ENCODE measurements around the gene MPDZ.

The MPDZ gene

DNA sequence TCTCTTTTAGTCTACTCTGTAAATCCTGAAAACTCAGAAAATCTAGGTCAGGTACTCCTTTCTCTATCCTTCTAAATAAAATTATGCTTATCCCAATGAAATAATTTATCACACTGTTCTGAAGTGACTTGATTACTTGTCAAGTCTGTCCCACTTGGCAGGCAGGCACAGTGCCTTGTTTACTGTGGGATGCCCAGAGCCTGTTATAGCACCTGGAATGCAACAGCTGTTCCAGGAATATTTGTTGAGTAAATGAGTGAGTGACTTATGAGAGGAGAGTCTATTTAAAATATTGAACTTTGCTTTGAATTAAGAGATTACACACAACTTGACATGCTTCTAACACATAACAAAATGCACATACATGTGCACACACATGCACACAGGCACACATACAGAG is 130.0 kb downstream of the MPDZ start:
- no peak overlapping the region for H3K4me3 ChIP-seq (replicated peaks; ENCODE audit: low read depth, low read length)
- TF ChIP-seq, protein P1, sequence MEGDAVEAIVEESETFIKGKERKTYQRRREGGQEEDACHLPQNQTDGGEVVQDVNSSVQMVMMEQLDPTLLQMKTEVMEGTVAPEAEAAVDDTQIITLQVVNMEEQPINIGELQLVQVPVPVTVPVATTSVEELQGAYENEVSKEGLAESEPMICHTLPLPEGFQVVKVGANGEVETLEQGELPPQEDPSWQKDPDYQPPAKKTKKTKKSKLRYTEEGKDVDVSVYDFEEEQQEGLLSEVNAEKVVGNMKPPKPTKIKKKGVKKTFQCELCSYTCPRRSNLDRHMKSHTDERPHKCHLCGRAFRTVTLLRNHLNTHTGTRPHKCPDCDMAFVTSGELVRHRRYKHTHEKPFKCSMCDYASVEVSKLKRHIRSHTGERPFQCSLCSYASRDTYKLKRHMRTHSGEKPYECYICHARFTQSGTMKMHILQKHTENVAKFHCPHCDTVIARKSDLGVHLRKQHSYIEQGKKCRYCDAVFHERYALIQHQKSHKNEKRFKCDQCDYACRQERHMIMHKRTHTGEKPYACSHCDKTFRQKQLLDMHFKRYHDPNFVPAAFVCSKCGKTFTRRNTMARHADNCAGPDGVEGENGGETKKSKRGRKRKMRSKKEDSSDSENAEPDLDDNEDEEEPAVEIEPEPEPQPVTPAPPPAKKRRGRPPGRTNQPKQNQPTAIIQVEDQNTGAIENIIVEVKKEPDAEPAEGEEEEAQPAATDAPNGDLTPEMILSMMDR (IDR thresholded peaks at IDR 0.05; ENCODE audit: insufficient read depth, low read length, poor library complexity, severe bottlenecking): no peak

DNA sequence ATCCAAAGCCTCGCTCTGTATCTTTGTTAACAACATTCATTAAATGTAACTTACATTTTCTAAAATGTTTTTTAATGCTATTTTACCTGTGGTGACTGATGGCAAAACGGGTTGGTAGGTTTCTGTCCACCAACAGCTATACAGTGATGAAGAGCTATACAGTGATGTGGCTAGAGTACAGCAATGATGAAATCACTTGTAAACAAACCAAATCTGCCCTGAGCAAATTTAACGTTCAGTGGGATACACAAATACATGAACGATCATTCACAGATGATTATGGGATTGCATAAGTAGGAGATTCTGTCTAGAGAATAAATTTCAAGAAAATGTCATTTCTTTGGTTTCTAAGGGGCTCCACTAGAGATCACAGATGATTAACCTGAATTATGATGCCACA is 132.7 kb downstream of the MPDZ start:
- Histone ChIP-seq H3K4me3 (replicated peaks; ENCODE audit: low read depth, low read length) (no peak overlapping the region), H3K36me3 (ENCODE audit: control insufficient read depth, insufficient read depth, low read length) (no peaks in the 10 kb centered on the region), H3K27me3 (replicated peaks; ENCODE audit: control insufficient read depth, insufficient read depth, low read length) (no peaks in the 10 kb centered on the region)
- DNase-seq (ENCODE audit: extremely low read depth, insufficient read length): no peak
- TF ChIP-seq, protein P1 (IDR thresholded peaks at IDR 0.05; ENCODE audit: insufficient read depth, low read length, poor library complexity, severe bottlenecking): no peak

More for the DNA sequence above, 130.0 kb downstream of the MPDZ start:
- H3K27me3 ChIP-seq (replicated peaks; ENCODE audit: control insufficient read depth, insufficient read depth, low read length): no peaks in the 10 kb centered on the region
- no peaks in the 10 kb centered on the region for H3K36me3 ChIP-seq (ENCODE audit: control insufficient read depth, insufficient read depth, low read length)
- DNase-seq (ENCODE audit: extremely low read depth, insufficient read length): no peak

- Histone ChIP-seq H3K36me3 (ENCODE audit: control insufficient read depth, insufficient read depth, low read length) (no peaks in the 10 kb centered on the region), H3K4me3 (replicated peaks; ENCODE audit: low read depth, low read length) (no peak overlapping the region), H3K27me3 (replicated peaks; ENCODE audit: control insufficient read depth, insufficient read depth, low read length) (no peaks in the 10 kb centered on the region)
- TF ChIP-seq, protein P1 (IDR thresholded peaks at IDR 0.05; ENCODE audit: insufficient read depth, low read length, poor library complexity, severe bottlenecking): no peak
- DNase-seq (ENCODE audit: extremely low read depth, insufficient read length): no peak
These were observed 134.2 kb downstream of the MPDZ start for GRCh38 chr9:13145340-13145739.

DNA sequence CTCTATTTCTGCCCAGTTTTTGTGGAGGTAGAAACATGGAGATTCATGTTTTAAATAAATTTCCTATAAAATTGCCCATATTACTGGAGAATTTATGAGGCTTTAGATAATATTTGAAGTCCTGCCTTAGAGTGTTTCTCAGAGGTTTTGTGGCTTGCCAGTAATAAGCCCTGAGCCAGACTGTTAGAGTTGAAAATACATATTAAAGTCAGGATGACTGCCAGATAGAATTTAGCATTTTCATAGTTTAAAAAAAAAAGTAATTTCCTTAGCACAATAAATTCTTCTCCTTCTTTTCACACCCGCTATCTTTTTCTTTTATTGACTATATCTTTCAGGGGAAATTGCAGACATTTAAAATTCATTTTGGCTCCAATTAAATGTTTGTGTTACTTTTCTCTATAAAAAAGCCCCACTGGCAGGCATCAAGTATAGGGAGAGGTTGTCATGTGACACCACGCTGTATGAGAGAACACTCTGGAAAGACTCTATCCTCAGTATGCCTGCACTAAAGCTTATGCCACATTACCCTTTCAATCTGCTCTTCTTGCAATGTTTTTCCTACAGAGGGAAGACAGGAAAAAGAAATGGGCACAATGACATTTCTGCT is 135.2 kb downstream of the MPDZ start:
- TF ChIP-seq, protein P1 (IDR thresholded peaks at IDR 0.05; ENCODE audit: insufficient read depth, low read length, poor library complexity, severe bottlenecking): no peak
- Histone ChIP-seq H3K4me3 (replicated peaks; ENCODE audit: low read depth, low read length) (no peak overlapping the region), H3K27me3 (replicated peaks; ENCODE audit: control insufficient read depth, insufficient read depth, low read length) (no peaks in the 10 kb centered on the region), H3K36me3 (ENCODE audit: control insufficient read depth, insufficient read depth, low read length) (no peaks in the 10 kb centered on the region)
- DNase-seq (ENCODE audit: extremely low read depth, insufficient read length): no peak

DNA sequence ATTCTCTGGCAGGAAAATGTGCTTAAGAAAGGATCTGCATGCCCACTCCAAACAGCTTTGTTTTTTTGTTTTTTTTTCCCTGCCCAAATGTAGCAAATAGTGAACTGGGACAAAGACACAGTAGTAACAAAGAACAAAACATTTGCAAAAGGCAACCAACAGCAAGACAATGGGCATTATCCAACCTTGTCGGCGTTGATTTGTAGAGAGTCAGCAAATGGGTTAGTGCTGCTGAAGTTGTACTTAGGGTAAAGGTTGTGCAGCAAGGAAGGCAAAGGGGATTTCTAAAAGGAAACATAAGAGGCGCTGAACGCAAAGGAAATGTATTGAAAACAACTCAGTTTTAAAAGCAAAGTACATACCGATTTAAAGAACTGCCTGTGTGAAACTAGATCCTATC is 136.2 kb downstream of the MPDZ start:
- Histone ChIP-seq H3K4me3 (replicated peaks; ENCODE audit: low read depth, low read length) (no peak overlapping the region), H3K36me3 (ENCODE audit: control insufficient read depth, insufficient read depth, low read length) (no peaks in the 10 kb centered on the region), H3K27me3 (replicated peaks; ENCODE audit: control insufficient read depth, insufficient read depth, low read length) (no peaks in the 10 kb centered on the region)
- TF ChIP-seq, protein P1 (IDR thresholded peaks at IDR 0.05; ENCODE audit: insufficient read depth, low read length, poor library complexity, severe bottlenecking): no peak
- DNase-seq (ENCODE audit: extremely low read depth, insufficient read length): no peak

- Histone ChIP-seq H3K4me3 (replicated peaks; ENCODE audit: low read depth, low read length) (no peak overlapping the region), H3K27me3 (replicated peaks; ENCODE audit: control insufficient read depth, insufficient read depth, low read length) (no peaks in the 10 kb centered on the region), H3K36me3 (ENCODE audit: control insufficient read depth, insufficient read depth, low read length) (no peaks in the 10 kb centered on the region)
- TF ChIP-seq, protein P1 (IDR thresholded peaks at IDR 0.05; ENCODE audit: insufficient read depth, low read length, poor library complexity, severe bottlenecking): no peak
- DNase-seq (ENCODE audit: extremely low read depth, insufficient read length): no peak
These were observed 136.7 kb downstream of the MPDZ start for GRCh38 chr9:13142776-13143175.

All from GM06990 (cell line).